ENCODE data around the gene CDH5. TPM values are rescaled to one million over a fixed set of nuclear protein-coding genes. Genes with fewer than 3 reads are reported as not detected.
A peak's percentile ranks its signal among the peaks of the same experiment; 100 is the strongest.

Gene CDH5
- total RNA-seq, 1 donor from 2014 or later, result 38.3 TPM

- no peaks in the 10 kb centered on the region for H3K9me3 ChIP-seq
- intact Hi-C loops (cut with DNase I), result no loop called here
- peaks cover 23% of the 10 kb centered on the region for H3K4me1 ChIP-seq
- no peak for DNase-seq (ENCODE audit: extremely low spot score in 2 of 2)
- H3K27me3 ChIP-seq, result no peaks in the 10 kb centered on the region
- no peaks in the 10 kb centered on the region for H3K36me3 ChIP-seq
- TF ChIP-seq CTCF (IDR thresholded peaks at IDR 0.05) (no peak), POLR2A (IDR thresholded peaks at IDR 0.05) (no peak), POLR2AphosphoS5 (IDR thresholded peaks at IDR 0.05; ENCODE audit: insufficient read depth in 1 of 2, low read depth in 1 of 2) (no peak)
- H3K4me3 ChIP-seq, result peak overlapping the region; percentile 28 to 67
- H3K27ac ChIP-seq, result no peak overlapping the region
Measured at GRCh38 chr16:66426112-66427035, 59.9 kb downstream of the CDH5 start.

- H3K4me3 ChIP-seq, result peak within 1 kb of the TSS; percentile 44 to 67
- no peaks in the 10 kb centered on the region for H3K9me3 ChIP-seq
- no peak within 1 kb of the TSS for H3K27ac ChIP-seq
- no peak for TF ChIP-seq CTCF (IDR thresholded peaks at IDR 0.05)
- no peak for TF ChIP-seq POLR2AphosphoS5 (IDR thresholded peaks at IDR 0.05; ENCODE audit: insufficient read depth in 1 of 2, low read depth in 1 of 2)
- no peak for TF ChIP-seq POLR2A (IDR thresholded peaks at IDR 0.05)
- H3K27me3 ChIP-seq, result no peaks in the 10 kb centered on the region
- intact Hi-C loops (cut with DNase I), result no loop called here
- H3K36me3 ChIP-seq, result no peaks in the 10 kb centered on the region
- H3K4me1 ChIP-seq, result peaks cover 23% of the 10 kb centered on the region
- no peak for DNase-seq (ENCODE audit: extremely low spot score in 2 of 2)
Measured at GRCh38 chr16:66427036-66427860, 60.8 kb downstream of the CDH5 start, which contains the start of gene BEAN1. Gene BEAN1 (plus strand): TSS chr16:66427295. CDS start chr16:66437677, 10,382 bp downstream.

- Histone ChIP-seq H3K9me3 (no peaks in the 10 kb centered on the region), H3K4me3 (peak overlapping the region; percentile 44 to 67), H3K27ac (no peak overlapping the region), H3K4me1 (peaks cover 23% of the 10 kb centered on the region), H3K36me3 (no peaks in the 10 kb centered on the region), H3K27me3 (no peaks in the 10 kb centered on the region)
- TF ChIP-seq POLR2AphosphoS5 (IDR thresholded peaks at IDR 0.05; ENCODE audit: insufficient read depth in 1 of 2, low read depth in 1 of 2) (no peak), CTCF (IDR thresholded peaks at IDR 0.05) (no peak), POLR2A (IDR thresholded peaks at IDR 0.05) (no peak)
- no peak for DNase-seq (ENCODE audit: extremely low spot score in 2 of 2)
- intact Hi-C loops (cut with DNase I), result no loop called here
Measured at GRCh38 chr16:66427871-66428681, 61.6 kb downstream of the CDH5 start.

- Histone ChIP-seq H3K36me3 (no peaks in the 10 kb centered on the region), H3K27me3 (no peaks in the 10 kb centered on the region), H3K27ac (no peak overlapping the region), H3K9me3 (no peaks in the 10 kb centered on the region), H3K4me3 (no peak overlapping the region), H3K4me1 (peaks cover 23% of the 10 kb centered on the region)
- TF ChIP-seq CTCF (IDR thresholded peaks at IDR 0.05) (no peak), POLR2A (IDR thresholded peaks at IDR 0.05) (no peak), POLR2AphosphoS5 (IDR thresholded peaks at IDR 0.05; ENCODE audit: insufficient read depth in 1 of 2, low read depth in 1 of 2) (no peak)
- DNase-seq (ENCODE audit: extremely low spot score in 2 of 2), result peak in 1 of 2 donors; percentile 52
- intact Hi-C loops (cut with DNase I), result no loop called here
Measured at GRCh38 chr16:66428682-66429251, 62.3 kb downstream of the CDH5 start.

Measured in vagina (tissue), 2 donors.